Activated naive CD4-positive, alpha-beta T cell treated with anti-CD3 and anti-CD28 coated beads, Interleukin-2, amount 50 U/mL, for 24 hours (primary cell): ENCODE results near the gene ABHD2.
A peak's percentile ranks its signal among the peaks of the same experiment; 100 is the strongest.

Experiments used
- H3K27ac Mint-ChIP-seq: one replicate; pipeline ENCODE4 v1.8.0; 2021; ENCODE audit warnings: mild to moderate bottlenecking, mixed read lengths
- H3K27me3 Mint-ChIP-seq: one replicate; pipeline ENCODE4 v1.8.0; 2021; ENCODE audit warnings: mixed read lengths
- H3K36me3 Mint-ChIP-seq: one replicate; pipeline ENCODE4 v1.8.0; 2021; ENCODE audit warnings: mixed read lengths
- H3K4me1 Mint-ChIP-seq: one replicate; pipeline ENCODE4 v1.8.0; 2021; ENCODE audit warnings: mixed read lengths
- H3K4me3 Mint-ChIP-seq: one replicate; pipeline ENCODE4 v1.8.0; 2021; ENCODE audit warnings: mild to moderate bottlenecking, mixed read lengths
- H3K9me3 Mint-ChIP-seq: one replicate; pipeline ENCODE4 v1.8.0; 2021; ENCODE audit warnings: mixed read lengths

The ABHD2 gene

GRCh38 chr15:89088605-89089315, 504 bp downstream of the ABHD2 start:
- Mint-ChIP-seq H3K27me3 (no peaks in the 10 kb centered on the region), H3K4me3 (no peak overlapping the region), H3K27ac (peak overlapping the region; percentile 99), H3K4me1 (peaks cover 40% of the 10 kb centered on the region), H3K9me3 (no peaks in the 10 kb centered on the region), H3K36me3 (peaks cover 7% of the 10 kb centered on the region)

- Mint-ChIP-seq H3K27me3 (no peaks in the 10 kb centered on the region), H3K36me3 (peaks cover 7% of the 10 kb centered on the region), H3K4me3 (no peak overlapping the region), H3K9me3 (no peaks in the 10 kb centered on the region), H3K4me1 (peaks cover 44% of the 10 kb centered on the region), H3K27ac (peak overlapping the region; percentile 99)
Measured at GRCh38 chr15:89089316-89090230, 1.3 kb downstream of the ABHD2 start.

- H3K36me3 Mint-ChIP-seq = peaks cover 11% of the 10 kb centered on the region
- no peaks in the 10 kb centered on the region for H3K27me3 Mint-ChIP-seq
- peaks cover 49% of the 10 kb centered on the region for H3K4me1 Mint-ChIP-seq
- no peaks in the 10 kb centered on the region for H3K9me3 Mint-ChIP-seq
- H3K27ac Mint-ChIP-seq = peak overlapping the region; percentile 99
- no peak overlapping the region for H3K4me3 Mint-ChIP-seq
Measured at GRCh38 chr15:89090791-89091626, 2.8 kb downstream of the ABHD2 start.

- Mint-ChIP-seq H3K27ac (peak overlapping the region; percentile 99), H3K27me3 (no peaks in the 10 kb centered on the region), H3K4me1 (peaks cover 51% of the 10 kb centered on the region), H3K9me3 (no peaks in the 10 kb centered on the region), H3K4me3 (no peak overlapping the region), H3K36me3 (peaks cover 11% of the 10 kb centered on the region)
Measured at GRCh38 chr15:89091627-89092220, 3.5 kb downstream of the ABHD2 start.

GRCh38 chr15:89093509-89093908, 5.3 kb downstream of the ABHD2 start:
- Mint-ChIP-seq H3K4me1 (peaks cover 62% of the 10 kb centered on the region), H3K9me3 (no peaks in the 10 kb centered on the region), H3K27ac (peak overlapping the region; percentile 5), H3K4me3 (peak overlapping the region; percentile 24), H3K27me3 (no peaks in the 10 kb centered on the region), H3K36me3 (peaks cover 13% of the 10 kb centered on the region)

- no peak overlapping the region for H3K27ac Mint-ChIP-seq
- peaks cover 61% of the 10 kb centered on the region for H3K4me1 Mint-ChIP-seq
- H3K36me3 Mint-ChIP-seq = peaks cover 15% of the 10 kb centered on the region
- no peaks in the 10 kb centered on the region for H3K27me3 Mint-ChIP-seq
- H3K4me3 Mint-ChIP-seq = no peak overlapping the region
- H3K9me3 Mint-ChIP-seq = no peaks in the 10 kb centered on the region
Measured at GRCh38 chr15:89095073-89095472, 6.8 kb downstream of the ABHD2 start.

GRCh38 chr15:89095556-89095955, 7.3 kb downstream of the ABHD2 start:
- Mint-ChIP-seq H3K27ac (no peak overlapping the region), H3K4me1 (peaks cover 59% of the 10 kb centered on the region), H3K9me3 (no peaks in the 10 kb centered on the region), H3K36me3 (peaks cover 15% of the 10 kb centered on the region), H3K4me3 (no peak overlapping the region), H3K27me3 (no peaks in the 10 kb centered on the region)

- no peaks in the 10 kb centered on the region for H3K9me3 Mint-ChIP-seq
- no peaks in the 10 kb centered on the region for H3K27me3 Mint-ChIP-seq
- peaks cover 58% of the 10 kb centered on the region for H3K4me1 Mint-ChIP-seq
- H3K4me3 Mint-ChIP-seq = no peak overlapping the region
- H3K27ac Mint-ChIP-seq = no peak overlapping the region
- peaks cover 16% of the 10 kb centered on the region for H3K36me3 Mint-ChIP-seq
Measured at GRCh38 chr15:89096664-89097063, 8.4 kb downstream of the ABHD2 start.

- Mint-ChIP-seq H3K4me1 (peaks cover 59% of the 10 kb centered on the region), H3K9me3 (no peaks in the 10 kb centered on the region), H3K4me3 (no peak overlapping the region), H3K36me3 (peaks cover 16% of the 10 kb centered on the region), H3K27me3 (no peaks in the 10 kb centered on the region), H3K27ac (no peak overlapping the region)
Measured at GRCh38 chr15:89097313-89097712, 9.1 kb downstream of the ABHD2 start.

- H3K27me3 Mint-ChIP-seq = no peaks in the 10 kb centered on the region
- no peak overlapping the region for H3K27ac Mint-ChIP-seq
Measured at GRCh38 chr15:89098281-89098680, 10.0 kb downstream of the ABHD2 start.

GRCh38 chr15:89099968-89100367, 11.7 kb downstream of the ABHD2 start:
- Mint-ChIP-seq H3K9me3 (no peaks in the 10 kb centered on the region), H3K4me1 (peaks cover 51% of the 10 kb centered on the region), H3K36me3 (peaks cover 15% of the 10 kb centered on the region), H3K27ac (no peak overlapping the region), H3K27me3 (no peaks in the 10 kb centered on the region), H3K4me3 (no peak overlapping the region)

More at GRCh38 chr15:89098281-89098680, 10.0 kb downstream of the ABHD2 start:
- H3K4me3 Mint-ChIP-seq = no peak overlapping the region
- peaks cover 58% of the 10 kb centered on the region for H3K4me1 Mint-ChIP-seq
- H3K9me3 Mint-ChIP-seq = no peaks in the 10 kb centered on the region
- peaks cover 18% of the 10 kb centered on the region for H3K36me3 Mint-ChIP-seq

GRCh38 chr15:89101302-89102193, 13.3 kb downstream of the ABHD2 start:
- peaks cover 11% of the 10 kb centered on the region for H3K36me3 Mint-ChIP-seq
- H3K4me1 Mint-ChIP-seq = peaks cover 46% of the 10 kb centered on the region
- H3K4me3 Mint-ChIP-seq = no peak overlapping the region
- H3K27me3 Mint-ChIP-seq = no peaks in the 10 kb centered on the region
- no peaks in the 10 kb centered on the region for H3K9me3 Mint-ChIP-seq
- H3K27ac Mint-ChIP-seq = peak overlapping the region; percentile 74

GRCh38 chr15:89103481-89104171, 15.4 kb downstream of the ABHD2 start:
- no peaks in the 10 kb centered on the region for H3K27me3 Mint-ChIP-seq
- peaks cover 11% of the 10 kb centered on the region for H3K36me3 Mint-ChIP-seq
- H3K4me1 Mint-ChIP-seq = peaks cover 44% of the 10 kb centered on the region
- H3K9me3 Mint-ChIP-seq = no peaks in the 10 kb centered on the region
- no peak overlapping the region for H3K4me3 Mint-ChIP-seq
- no peak overlapping the region for H3K27ac Mint-ChIP-seq

GRCh38 chr15:89104172-89104564, 15.9 kb downstream of the ABHD2 start:
- Mint-ChIP-seq H3K27me3 (no peaks in the 10 kb centered on the region), H3K4me1 (peaks cover 41% of the 10 kb centered on the region), H3K36me3 (peaks cover 10% of the 10 kb centered on the region), H3K4me3 (no peak overlapping the region), H3K27ac (no peak overlapping the region), H3K9me3 (no peaks in the 10 kb centered on the region)
